CD4-positive, alpha-beta T cell (primary cell): ENCODE measurements around the gene PPP1R9A. TPM values are rescaled to one million over a fixed set of nuclear protein-coding genes. Genes with fewer than 3 reads are reported as not detected.

Source experiments
- ATAC-seq: fragments of 200-7000 bp; cut with Tn5 transposase; one replicate; pipeline ENCODE4 v1.10.0; 2022; ENCODE audit warnings: mild to moderate bottlenecking; ENCODE audit not compliant: poor library complexity
- CTCF ChIA-PET: fragments of 350-600 bp; sonication (Branson Sonifier 250); formaldehyde crosslinking; loops from one replicate; lab custom pipeline; 2021; ENCODE audit warnings: antibody characterized with exemption, inconsistent platforms; lab: Charles Lee
- POLR2A ChIA-PET: fragments of 350-600 bp; sonication (Branson Sonifier 250); formaldehyde crosslinking; loops from one replicate; lab custom pipeline; 2021; ENCODE audit warnings: antibody characterized with exemption, inconsistent platforms; lab: Charles Lee
- DNase-seq, 14 experiments: peaks; one replicate each; pipeline ENCODE4 v3.0.0-alpha.2; 2013 to 2020; ENCODE audit warnings: mixed read lengths in 2 of 14
- H3K27ac ChIP-seq, 2 donors: one replicate each; pipeline versions ENCODE4 v1.5.1 to v1.7.0; 2013; ENCODE audit warnings: low read length in 2 of 2, low read depth in 1 of 2, mild to moderate bottlenecking in 1 of 2
- H3K27me3 ChIP-seq, 2 experiments: 1 replicate in 1 of 2; 2 replicates in 1 of 2; pipeline versions ENCODE4 v1.6.1 to v1.7.0; 2013; ENCODE audit warnings: low read length in 2 of 2, control low read depth in 1 of 2, mild to moderate bottlenecking in 1 of 2, moderate library complexity in 1 of 2; ENCODE audit not compliant: insufficient read depth in 2 of 2, control insufficient read depth in 1 of 2
- H3K36me3 ChIP-seq: one replicate; pipeline ENCODE4 v1.6.1; 2013; ENCODE audit warnings: low read length, control low read depth; ENCODE audit not compliant: insufficient read depth
- H3K4me1 ChIP-seq: one replicate; pipeline ENCODE4 v1.6.1; 2013; ENCODE audit warnings: low read length, control low read depth; ENCODE audit not compliant: insufficient read depth
- H3K4me3 ChIP-seq: one replicate; pipeline ENCODE4 v1.5.1; 2013; ENCODE audit warnings: mild to moderate bottlenecking, low read length, moderate library complexity
- H3K9me3 ChIP-seq, 2 experiments: 1 replicate in 1 of 2; 2 replicates in 1 of 2; pipeline versions ENCODE4 v1.6.1 to v1.7.0; 2013; ENCODE audit warnings: low read length in 2 of 2, mild to moderate bottlenecking in 2 of 2, control low read depth in 1 of 2, moderate library complexity in 1 of 2; ENCODE audit not compliant: control insufficient read depth in 1 of 2, insufficient read depth in 1 of 2
- H3K27ac Mint-ChIP-seq: one replicate; pipeline ENCODE4 v1.8.0; 2020; ENCODE audit warnings: mixed read lengths
- H3K27me3 Mint-ChIP-seq: one replicate; pipeline ENCODE4 v1.8.0; 2021; ENCODE audit warnings: mixed read lengths
- H3K36me3 Mint-ChIP-seq: one replicate; pipeline ENCODE4 v1.8.0; 2021; ENCODE audit warnings: low read depth, mixed read lengths
- H3K4me1 Mint-ChIP-seq: one replicate; pipeline ENCODE4 v1.8.0; 2021; ENCODE audit warnings: low read depth, mixed read lengths
- H3K4me3 Mint-ChIP-seq: one replicate; pipeline ENCODE4 v1.8.0; 2020; ENCODE audit warnings: mild to moderate bottlenecking, mixed read lengths
- H3K9me3 Mint-ChIP-seq: one replicate; pipeline ENCODE4 v1.8.0; 2020; ENCODE audit warnings: mixed read lengths
- CTCF ChIP-seq: fragments of 200-600 bp; IDR thresholded peaks from one replicate; pipeline ENCODE4 v1.8.0; 2022; ENCODE audit warnings: antibody characterized with exemption, mild to moderate bottlenecking
- intact Hi-C, 2 experiments: fragments of 100-400 bp; cut with DNase I in 1 of 2; cut with micrococcal nuclease in 1 of 2; formaldehyde crosslinking; loops; one replicate each; pipeline versions ENCODE4 v1.15.1 to v1.9.0; 2023 to 2025; cut with DNase I, micrococcal nuclease
- total RNA-seq, 174 experiments: library from RNA in 2 of 174; stranded (reverse) in 2 of 174; gene quantifications; one replicate each; pipeline ENCODE4 v1.2.3 and lab custom pipeline; 2021 to 2026

The PPP1R9A gene
- total RNA-seq, 2 experiments from 2014 or later: not detected

GRCh38 chr7:95298091-95298490 is 390.7 kb downstream of the PPP1R9A start:
- Mint-ChIP-seq H3K27ac (no peak overlapping the region), H3K4me1 (no peaks in the 10 kb centered on the region), H3K9me3 (no peaks in the 10 kb centered on the region), H3K27me3 (peaks cover 18% of the 10 kb centered on the region), H3K36me3 (no peaks in the 10 kb centered on the region), H3K4me3 (no peak overlapping the region)
- TF ChIP-seq CTCF: no peak
- POLR2A ChIA-PET: no interaction called here
- ATAC-seq: no peak
- Histone ChIP-seq H3K27me3 (peaks cover 0 to 2% of the 10 kb centered on the region in 2 experiments), H3K4me3 (no peak overlapping the region), H3K4me1 (no peaks in the 10 kb centered on the region), H3K27ac (no peak overlapping the region), H3K9me3 (no peaks in the 10 kb centered on the region), H3K36me3 (no peaks in the 10 kb centered on the region)
- intact Hi-C loops: loop anchor here in 1 of 2 experiments (10.0 kb wide), 1 partner anchor 57 kb away; no protein-coding TSS in a partner anchor
- CTCF ChIA-PET: no interaction called here
- DNase-seq: no peak

GRCh38 chr7:95303013-95303905 is 395.9 kb downstream of the PPP1R9A start:
- no peaks in the 10 kb centered on the region for H3K4me1 Mint-ChIP-seq
- ChIA-PET POLR2A (no interaction called here), CTCF (no interaction called here)
- intact Hi-C loops: no loop called here
- peaks cover 12% of the 10 kb centered on the region for H3K27me3 Mint-ChIP-seq
- Histone ChIP-seq H3K9me3 (no peaks in the 10 kb centered on the region), H3K27me3 (peaks cover 0 to 5% of the 10 kb centered on the region in 2 experiments), H3K36me3 (no peaks in the 10 kb centered on the region), H3K4me3 (no peak overlapping the region), H3K4me1 (no peaks in the 10 kb centered on the region), H3K27ac (no peak overlapping the region)
- H3K4me3 Mint-ChIP-seq: no peak overlapping the region
- no peak for TF ChIP-seq CTCF
- H3K27ac Mint-ChIP-seq: no peak overlapping the region
- H3K9me3 Mint-ChIP-seq: no peaks in the 10 kb centered on the region
- ATAC-seq (no peak), DNase-seq (no peak)
- H3K36me3 Mint-ChIP-seq: no peaks in the 10 kb centered on the region

- no peak for TF ChIP-seq CTCF
- H3K27ac Mint-ChIP-seq: no peak overlapping the region
Observed at GRCh38 chr7:95304990-95305389, 397.6 kb downstream of the PPP1R9A start.

More at GRCh38 chr7:95304990-95305389, 397.6 kb downstream of the PPP1R9A start:
- peaks cover 4% of the 10 kb centered on the region for H3K27me3 Mint-ChIP-seq
- Histone ChIP-seq H3K4me1 (no peaks in the 10 kb centered on the region), H3K36me3 (no peaks in the 10 kb centered on the region), H3K27ac (no peak overlapping the region), H3K27me3 (peaks cover 0 to 5% of the 10 kb centered on the region in 2 experiments), H3K9me3 (no peaks in the 10 kb centered on the region), H3K4me3 (no peak overlapping the region)
- no peak overlapping the region for H3K4me3 Mint-ChIP-seq
- no peaks in the 10 kb centered on the region for H3K4me1 Mint-ChIP-seq
- CTCF ChIA-PET: interaction anchor here (0.6 kb wide), 1 partner anchor 11 kb away, joined by 3 read pairs; no protein-coding TSS in a partner anchor
- ATAC-seq (no peak), DNase-seq (no peak)
- no peaks in the 10 kb centered on the region for H3K9me3 Mint-ChIP-seq
- intact Hi-C loops: no loop called here
- POLR2A ChIA-PET: no interaction called here
- H3K36me3 Mint-ChIP-seq: no peaks in the 10 kb centered on the region
